Measurements from ENCODE around the gene SLC23A2. TPM values are rescaled to one million over a fixed set of nuclear protein-coding genes. Genes with fewer than 3 reads are reported as not detected.

The SLC23A2 gene
- total RNA-seq, 4 donors from 2014 or later: 17.1 to 22.9 (median 20.1) TPM

- DNase-seq (ENCODE audit: low spot score): no peak
Measured at GRCh38 chr20:5003626-5004025, 2.3 kb upstream of the SLC23A2 start.

GRCh38 chr20:5002077-5002413, 735 bp upstream of the SLC23A2 start:
- ATAC-seq (ENCODE audit: low FRiP score): no peak
- no peak for DNase-seq (ENCODE audit: low spot score)

More at GRCh38 chr20:5003626-5004025, 2.3 kb upstream of the SLC23A2 start:
- no peak for TF ChIP-seq CTCF (IDR thresholded peaks at IDR 0.05)
- no peak for ATAC-seq (ENCODE audit: low FRiP score)

GRCh38 chr20:5000263-5001173, 792 bp downstream of the SLC23A2 start:
- ATAC-seq (ENCODE audit: low FRiP score) (peak; percentile 19), DNase-seq (ENCODE audit: low spot score) (no peak)
- TF ChIP-seq CTCF (IDR thresholded peaks at IDR 0.05): no peak

More at GRCh38 chr20:5002077-5002413, 735 bp upstream of the SLC23A2 start:
- TF ChIP-seq CTCF (IDR thresholded peaks at IDR 0.05): no peak

- DNase-seq (ENCODE audit: low spot score) (no peak), ATAC-seq (ENCODE audit: low FRiP score) (no peak)
- no peak for TF ChIP-seq CTCF (IDR thresholded peaks at IDR 0.05)
Measured at GRCh38 chr20:4999788-5000187, 1.5 kb downstream of the SLC23A2 start.

GRCh38 chr20:4998160-4998651, 3.1 kb downstream of the SLC23A2 start:
- no peak for TF ChIP-seq CTCF (IDR thresholded peaks at IDR 0.05)
- DNase-seq (ENCODE audit: low spot score) (no peak), ATAC-seq (ENCODE audit: low FRiP score) (no peak)

- ATAC-seq (ENCODE audit: low FRiP score) (no peak), DNase-seq (ENCODE audit: low spot score) (no peak)
- no peak for TF ChIP-seq CTCF (IDR thresholded peaks at IDR 0.05)
Measured at GRCh38 chr20:4997222-4997621, 4.1 kb downstream of the SLC23A2 start.

- no peak for TF ChIP-seq CTCF (IDR thresholded peaks at IDR 0.05)
- DNase-seq (ENCODE audit: low spot score) (no peak), ATAC-seq (ENCODE audit: low FRiP score) (no peak)
Measured at GRCh38 chr20:4989570-4989969, 11.7 kb downstream of the SLC23A2 start.
